ENCODE results near the gene ABHD11. TPM values are rescaled to one million over a fixed set of nuclear protein-coding genes. Genes with fewer than 3 reads are reported as not detected.

The ABHD11 gene
- total and polyA plus RNA-seq, 4 donors, result 5.1 to 7.6 (median 6.6) TPM

- no peaks in the 10 kb centered on the region for H3K9me3 ChIP-seq (ENCODE audit: control insufficient read depth in 4 of 4, low read length in 3 of 4)
- no peak overlapping the region for H3K4me3 ChIP-seq (ENCODE audit: low read depth in 1 of 3, low read length in 3 of 3)
- H3K4me1 ChIP-seq (ENCODE audit: control insufficient read depth in 4 of 4, insufficient read depth in 4 of 4, low read length in 3 of 4), result no peaks in the 10 kb centered on the region
- WGBS, result 96% methylated on average over 16 of the region's 16 CpGs
- no peaks in the 10 kb centered on the region for H3K36me3 ChIP-seq (ENCODE audit: control insufficient read depth in 4 of 4, insufficient read depth in 3 of 4, low read depth in 1 of 4, low read length in 3 of 4)
- DNase-seq (ENCODE audit: low spot score), result no peak
- TF ChIP-seq GABPA (IDR thresholded peaks at IDR 0.05 in 1 of 2, conservative IDR thresholded peaks at IDR 0.05 in 1 of 2) (no peak), HNF4G (IDR thresholded peaks at IDR 0.05) (no peak), SP1 (IDR thresholded peaks at IDR 0.05) (no peak), HNF4A (conservative IDR thresholded peaks at IDR 0.05) (no peak), FOXA2 (IDR thresholded peaks at IDR 0.05) (no peak), RAD21 (IDR thresholded peaks at IDR 0.05) (no peak), RXRA (IDR thresholded peaks at IDR 0.05) (no peak), NR2F2 (IDR thresholded peaks at IDR 0.05) (no peak), TAF1 (conservative IDR thresholded peaks at IDR 0.05) (no peak), JUND (IDR thresholded peaks at IDR 0.05) (no peak)
- TF ChIP-seq, protein P1, sequence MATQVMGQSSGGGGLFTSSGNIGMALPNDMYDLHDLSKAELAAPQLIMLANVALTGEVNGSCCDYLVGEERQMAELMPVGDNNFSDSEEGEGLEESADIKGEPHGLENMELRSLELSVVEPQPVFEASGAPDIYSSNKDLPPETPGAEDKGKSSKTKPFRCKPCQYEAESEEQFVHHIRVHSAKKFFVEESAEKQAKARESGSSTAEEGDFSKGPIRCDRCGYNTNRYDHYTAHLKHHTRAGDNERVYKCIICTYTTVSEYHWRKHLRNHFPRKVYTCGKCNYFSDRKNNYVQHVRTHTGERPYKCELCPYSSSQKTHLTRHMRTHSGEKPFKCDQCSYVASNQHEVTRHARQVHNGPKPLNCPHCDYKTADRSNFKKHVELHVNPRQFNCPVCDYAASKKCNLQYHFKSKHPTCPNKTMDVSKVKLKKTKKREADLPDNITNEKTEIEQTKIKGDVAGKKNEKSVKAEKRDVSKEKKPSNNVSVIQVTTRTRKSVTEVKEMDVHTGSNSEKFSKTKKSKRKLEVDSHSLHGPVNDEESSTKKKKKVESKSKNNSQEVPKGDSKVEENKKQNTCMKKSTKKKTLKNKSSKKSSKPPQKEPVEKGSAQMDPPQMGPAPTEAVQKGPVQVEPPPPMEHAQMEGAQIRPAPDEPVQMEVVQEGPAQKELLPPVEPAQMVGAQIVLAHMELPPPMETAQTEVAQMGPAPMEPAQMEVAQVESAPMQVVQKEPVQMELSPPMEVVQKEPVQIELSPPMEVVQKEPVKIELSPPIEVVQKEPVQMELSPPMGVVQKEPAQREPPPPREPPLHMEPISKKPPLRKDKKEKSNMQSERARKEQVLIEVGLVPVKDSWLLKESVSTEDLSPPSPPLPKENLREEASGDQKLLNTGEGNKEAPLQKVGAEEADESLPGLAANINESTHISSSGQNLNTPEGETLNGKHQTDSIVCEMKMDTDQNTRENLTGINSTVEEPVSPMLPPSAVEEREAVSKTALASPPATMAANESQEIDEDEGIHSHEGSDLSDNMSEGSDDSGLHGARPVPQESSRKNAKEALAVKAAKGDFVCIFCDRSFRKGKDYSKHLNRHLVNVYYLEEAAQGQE (IDR thresholded peaks at IDR 0.05), result no peak
- TF ChIP-seq, protein P2, sequence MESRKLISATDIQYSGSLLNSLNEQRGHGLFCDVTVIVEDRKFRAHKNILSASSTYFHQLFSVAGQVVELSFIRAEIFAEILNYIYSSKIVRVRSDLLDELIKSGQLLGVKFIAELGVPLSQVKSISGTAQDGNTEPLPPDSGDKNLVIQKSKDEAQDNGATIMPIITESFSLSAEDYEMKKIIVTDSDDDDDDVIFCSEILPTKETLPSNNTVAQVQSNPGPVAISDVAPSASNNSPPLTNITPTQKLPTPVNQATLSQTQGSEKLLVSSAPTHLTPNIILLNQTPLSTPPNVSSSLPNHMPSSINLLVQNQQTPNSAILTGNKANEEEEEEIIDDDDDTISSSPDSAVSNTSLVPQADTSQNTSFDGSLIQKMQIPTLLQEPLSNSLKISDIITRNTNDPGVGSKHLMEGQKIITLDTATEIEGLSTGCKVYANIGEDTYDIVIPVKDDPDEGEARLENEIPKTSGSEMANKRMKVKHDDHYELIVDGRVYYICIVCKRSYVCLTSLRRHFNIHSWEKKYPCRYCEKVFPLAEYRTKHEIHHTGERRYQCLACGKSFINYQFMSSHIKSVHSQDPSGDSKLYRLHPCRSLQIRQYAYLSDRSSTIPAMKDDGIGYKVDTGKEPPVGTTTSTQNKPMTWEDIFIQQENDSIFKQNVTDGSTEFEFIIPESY (IDR thresholded peaks at IDR 0.05), result no peak
- TF ChIP-seq, protein P3, sequence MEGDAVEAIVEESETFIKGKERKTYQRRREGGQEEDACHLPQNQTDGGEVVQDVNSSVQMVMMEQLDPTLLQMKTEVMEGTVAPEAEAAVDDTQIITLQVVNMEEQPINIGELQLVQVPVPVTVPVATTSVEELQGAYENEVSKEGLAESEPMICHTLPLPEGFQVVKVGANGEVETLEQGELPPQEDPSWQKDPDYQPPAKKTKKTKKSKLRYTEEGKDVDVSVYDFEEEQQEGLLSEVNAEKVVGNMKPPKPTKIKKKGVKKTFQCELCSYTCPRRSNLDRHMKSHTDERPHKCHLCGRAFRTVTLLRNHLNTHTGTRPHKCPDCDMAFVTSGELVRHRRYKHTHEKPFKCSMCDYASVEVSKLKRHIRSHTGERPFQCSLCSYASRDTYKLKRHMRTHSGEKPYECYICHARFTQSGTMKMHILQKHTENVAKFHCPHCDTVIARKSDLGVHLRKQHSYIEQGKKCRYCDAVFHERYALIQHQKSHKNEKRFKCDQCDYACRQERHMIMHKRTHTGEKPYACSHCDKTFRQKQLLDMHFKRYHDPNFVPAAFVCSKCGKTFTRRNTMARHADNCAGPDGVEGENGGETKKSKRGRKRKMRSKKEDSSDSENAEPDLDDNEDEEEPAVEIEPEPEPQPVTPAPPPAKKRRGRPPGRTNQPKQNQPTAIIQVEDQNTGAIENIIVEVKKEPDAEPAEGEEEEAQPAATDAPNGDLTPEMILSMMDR (IDR thresholded peaks at IDR 0.05; ENCODE audit: low read depth, low read length, missing input control), result no peak
- no peaks in the 10 kb centered on the region for H3K27me3 ChIP-seq (ENCODE audit: control insufficient read depth in 4 of 4, insufficient read depth in 4 of 4, low read length in 3 of 4)
- H3K9ac ChIP-seq (ENCODE audit: low read depth in 1 of 2, low read length in 2 of 2), result no peak overlapping the region
- no peak overlapping the region for H3K27ac ChIP-seq (ENCODE audit: low read depth in 1 of 2, low read length in 2 of 2)
These were observed 29.5 kb downstream of the ABHD11 start for GRCh38 chr7:73708961-73709549.

GRCh38 chr7:73707045-73707631 is 31.5 kb downstream of the ABHD11 start:
- no peaks in the 10 kb centered on the region for H3K9me3 ChIP-seq (ENCODE audit: control insufficient read depth in 4 of 4, low read length in 3 of 4)
- H3K9ac ChIP-seq (ENCODE audit: low read depth in 1 of 2, low read length in 2 of 2), result no peak overlapping the region
- TF ChIP-seq NR2F2 (IDR thresholded peaks at IDR 0.05), result no peak
- no peak for TF ChIP-seq FOXA2 (IDR thresholded peaks at IDR 0.05)
- TF ChIP-seq, protein P4, sequence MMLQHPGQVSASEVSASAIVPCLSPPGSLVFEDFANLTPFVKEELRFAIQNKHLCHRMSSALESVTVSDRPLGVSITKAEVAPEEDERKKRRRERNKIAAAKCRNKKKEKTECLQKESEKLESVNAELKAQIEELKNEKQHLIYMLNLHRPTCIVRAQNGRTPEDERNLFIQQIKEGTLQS (IDR thresholded peaks at IDR 0.05), result no peak
- TF ChIP-seq SP1 (IDR thresholded peaks at IDR 0.05), result no peak
- TF ChIP-seq, protein P1 (IDR thresholded peaks at IDR 0.05), result no peak
- no peak for TF ChIP-seq RXRA (IDR thresholded peaks at IDR 0.05)
- TF ChIP-seq, protein P5, sequence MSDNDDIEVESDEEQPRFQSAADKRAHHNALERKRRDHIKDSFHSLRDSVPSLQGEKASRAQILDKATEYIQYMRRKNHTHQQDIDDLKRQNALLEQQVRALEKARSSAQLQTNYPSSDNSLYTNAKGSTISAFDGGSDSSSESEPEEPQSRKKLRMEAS (IDR thresholded peaks at IDR 0.05), result no peak
- no peaks in the 10 kb centered on the region for H3K27me3 ChIP-seq (ENCODE audit: control insufficient read depth in 4 of 4, insufficient read depth in 4 of 4, low read length in 3 of 4)
- peaks cover 0 to 2% (median 0%) of the 10 kb centered on the region in 4 donors for H3K36me3 ChIP-seq (ENCODE audit: control insufficient read depth in 4 of 4, insufficient read depth in 3 of 4, low read depth in 1 of 4, low read length in 3 of 4)
- WGBS, result 77% methylated on average over 15 of the region's 15 CpGs
- no peaks in the 10 kb centered on the region for H3K4me1 ChIP-seq (ENCODE audit: control insufficient read depth in 4 of 4, insufficient read depth in 4 of 4, low read length in 3 of 4)
- no peak for DNase-seq (ENCODE audit: low spot score)
- H3K4me3 ChIP-seq (ENCODE audit: low read depth in 1 of 3, low read length in 3 of 3), result no peak overlapping the region
- H3K27ac ChIP-seq (ENCODE audit: low read depth in 1 of 2, low read length in 2 of 2), result no peak overlapping the region

Measured in liver (tissue), 9 donors.